Stimulated activated CD4-positive, alpha-beta T cell treated with anti-CD3 and anti-CD28 coated beads, TNF-alpha, amount 100 ng/mL, for 24 hours (primary cell): ENCODE data around the gene ALDH3B2.
"Not testable (repeated sequence)": the region's sequence is repeated elsewhere in the genome, so short reads cannot be mapped to it uniquely, and the experiment has no call there.

Experiments
- DNase-seq, 3 experiments: peaks; one replicate each; pipeline ENCODE4 v3.0.0-alpha.2; 2020; ENCODE audit warnings: low read depth in 3 of 3

The ALDH3B2 gene

DNA sequence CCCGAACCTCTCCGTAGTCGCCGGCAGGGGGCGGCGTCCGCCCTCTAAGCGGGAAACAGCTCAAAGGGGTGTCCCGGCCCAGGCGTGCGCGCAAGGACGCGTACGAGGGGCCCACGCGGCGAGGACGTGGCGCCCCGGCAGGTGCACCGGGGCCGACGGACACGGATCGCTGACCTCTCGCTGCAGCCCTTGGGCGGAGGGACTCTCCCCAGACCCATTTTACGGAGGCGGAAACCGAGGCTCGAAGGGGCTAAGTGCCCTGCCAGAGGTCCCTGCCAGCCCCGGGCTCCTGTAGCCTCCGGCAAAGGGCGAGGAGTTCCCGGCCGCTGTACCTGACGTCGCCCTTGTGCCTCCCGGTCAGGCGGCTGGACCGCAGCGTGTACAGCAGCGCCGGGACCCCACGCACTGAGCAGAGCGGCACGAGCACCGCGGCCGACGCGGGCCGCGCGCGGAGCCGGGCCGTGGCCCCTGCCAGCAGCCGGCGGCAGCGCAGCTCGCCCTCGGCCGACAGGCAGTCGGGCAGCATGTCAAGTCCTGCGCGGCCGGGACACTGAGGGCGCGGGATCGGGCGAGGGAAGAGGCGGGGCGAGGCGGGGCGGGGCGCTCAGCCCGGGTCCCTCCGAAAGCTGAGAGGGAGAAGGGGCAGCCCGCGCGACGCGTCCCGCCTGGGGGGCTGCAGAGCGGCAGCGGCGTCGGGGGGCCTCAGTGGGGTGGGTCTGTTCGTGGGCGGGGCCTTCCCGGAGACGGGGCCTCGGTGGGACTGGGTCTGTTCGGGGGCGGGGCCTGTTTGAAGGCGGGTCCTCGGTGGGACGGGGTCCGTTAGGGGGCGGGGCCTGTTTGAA, 44.8 kb downstream of the ALDH3B2 start, which contains the start of gene NUDT8:
Gene NUDT8 (minus strand): TSS at position 552 of the 842 bp plus-strand sequence. CDS start 26 bp downstream, at position 526.
- DNase-seq = peak; percentile 80 to 88 (median 81)

DNA sequence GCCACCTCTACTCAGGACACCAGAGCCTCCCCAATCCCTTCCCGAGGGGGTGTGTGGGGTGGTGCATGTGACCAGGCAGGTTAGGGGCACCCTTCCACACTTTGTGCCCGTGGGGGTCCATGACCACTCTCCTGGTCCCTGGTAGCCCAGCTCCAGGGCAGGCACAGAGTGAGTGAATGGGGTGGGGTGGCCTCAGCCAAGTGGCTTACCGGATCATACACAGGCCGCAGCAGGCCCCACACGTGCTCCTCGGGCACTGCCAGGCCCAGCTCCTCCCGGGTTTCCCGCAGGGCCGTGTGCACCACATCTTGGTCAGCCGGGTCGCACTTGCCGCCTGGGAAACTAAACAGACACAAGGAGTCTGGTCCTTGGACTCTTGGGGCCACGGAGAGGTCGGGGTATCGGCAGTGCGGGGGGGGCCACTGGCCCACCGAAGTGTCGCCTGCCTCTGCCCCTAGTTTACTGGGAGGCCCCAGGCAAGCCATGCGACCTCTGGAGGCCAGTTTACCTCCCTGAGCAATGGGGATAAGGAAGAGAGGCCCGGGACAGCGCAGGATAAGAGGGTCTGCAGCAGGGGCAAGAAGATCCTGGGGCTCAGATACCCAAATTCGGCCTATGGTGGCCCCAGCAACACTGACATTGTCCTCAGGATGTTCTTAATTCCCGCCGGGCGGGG, 45.6 kb downstream of the ALDH3B2 start:
- no peak for DNase-seq

DNA sequence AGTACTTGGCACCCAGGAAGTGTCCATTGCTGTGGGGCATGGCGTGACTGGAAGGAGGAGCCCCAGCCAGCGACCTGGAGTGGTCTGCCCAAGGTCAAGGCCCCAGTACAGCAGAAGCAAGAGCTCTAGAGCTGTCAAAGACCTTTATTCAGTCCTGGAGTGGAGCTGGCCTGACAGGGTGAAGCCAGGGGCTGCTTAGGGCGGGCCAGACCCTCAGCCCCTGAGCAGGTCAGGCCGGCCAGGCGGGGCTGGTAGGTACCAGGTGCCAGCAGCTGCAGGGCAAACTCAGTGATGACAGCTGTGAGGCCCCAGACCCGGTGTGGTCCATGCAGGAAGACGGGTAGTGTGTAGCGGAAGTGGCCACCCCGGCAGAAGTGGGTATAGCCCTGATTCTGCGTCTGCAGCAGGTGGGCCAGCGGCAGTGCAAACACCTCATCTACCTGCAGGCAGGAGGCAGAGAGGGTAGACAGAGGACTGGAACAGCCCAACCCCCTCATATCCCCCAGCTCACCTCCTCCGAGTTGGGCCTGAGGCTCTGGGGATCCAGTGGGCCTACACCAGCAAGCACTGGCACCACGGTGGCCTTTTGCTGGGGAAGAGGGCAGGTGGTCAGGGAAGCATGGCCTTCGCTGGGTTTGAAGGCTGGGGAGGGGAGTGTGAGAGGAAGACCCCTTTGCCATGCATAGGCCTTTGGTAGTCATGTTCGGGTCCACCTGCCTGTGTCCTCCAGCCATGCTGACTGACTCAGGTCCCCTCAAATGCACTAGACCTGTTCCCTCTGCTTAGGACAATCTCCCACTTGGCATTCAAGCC, 46.4 kb downstream of the ALDH3B2 start:
- no peak for DNase-seq

DNA sequence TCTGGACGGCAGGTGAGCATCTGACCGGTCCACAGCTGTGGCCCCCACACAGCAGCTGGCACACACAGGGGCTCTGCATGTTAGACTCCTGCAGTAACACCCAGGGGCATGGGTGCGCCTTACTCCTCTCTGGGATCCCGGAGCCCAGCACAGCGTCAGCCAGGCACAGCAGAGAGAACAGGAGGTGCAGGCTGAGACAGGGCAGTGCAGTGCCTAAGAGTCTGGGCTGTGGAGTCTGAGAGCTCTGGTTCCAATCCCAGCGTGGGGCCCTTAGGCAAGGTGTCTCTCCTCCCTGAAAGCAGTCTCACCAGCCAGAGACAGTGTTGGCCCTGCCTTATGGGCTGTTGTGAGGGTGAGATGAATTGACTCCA, 47.0 kb downstream of the ALDH3B2 start:
- DNase-seq = no peak

DNA sequence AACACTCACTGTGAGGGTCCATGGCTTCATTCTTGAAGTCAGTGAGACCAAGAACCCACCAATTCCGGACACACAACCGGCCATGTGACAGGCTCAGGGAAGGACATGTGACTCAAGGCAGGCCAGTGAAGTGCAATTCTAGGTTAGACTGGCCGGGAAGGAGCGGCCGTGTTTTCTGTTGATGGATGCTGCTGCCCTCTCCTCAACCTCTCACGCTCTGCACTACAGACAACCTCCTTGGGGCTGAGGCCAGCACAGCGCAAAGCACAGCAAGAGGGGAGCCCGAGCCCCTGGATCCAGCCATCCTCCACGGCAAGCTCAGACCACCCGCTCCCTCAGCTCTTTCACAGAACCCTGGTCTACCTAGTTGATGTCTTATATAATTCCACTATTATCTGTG, 47.5 kb downstream of the ALDH3B2 start:
- no peak for DNase-seq

DNA sequence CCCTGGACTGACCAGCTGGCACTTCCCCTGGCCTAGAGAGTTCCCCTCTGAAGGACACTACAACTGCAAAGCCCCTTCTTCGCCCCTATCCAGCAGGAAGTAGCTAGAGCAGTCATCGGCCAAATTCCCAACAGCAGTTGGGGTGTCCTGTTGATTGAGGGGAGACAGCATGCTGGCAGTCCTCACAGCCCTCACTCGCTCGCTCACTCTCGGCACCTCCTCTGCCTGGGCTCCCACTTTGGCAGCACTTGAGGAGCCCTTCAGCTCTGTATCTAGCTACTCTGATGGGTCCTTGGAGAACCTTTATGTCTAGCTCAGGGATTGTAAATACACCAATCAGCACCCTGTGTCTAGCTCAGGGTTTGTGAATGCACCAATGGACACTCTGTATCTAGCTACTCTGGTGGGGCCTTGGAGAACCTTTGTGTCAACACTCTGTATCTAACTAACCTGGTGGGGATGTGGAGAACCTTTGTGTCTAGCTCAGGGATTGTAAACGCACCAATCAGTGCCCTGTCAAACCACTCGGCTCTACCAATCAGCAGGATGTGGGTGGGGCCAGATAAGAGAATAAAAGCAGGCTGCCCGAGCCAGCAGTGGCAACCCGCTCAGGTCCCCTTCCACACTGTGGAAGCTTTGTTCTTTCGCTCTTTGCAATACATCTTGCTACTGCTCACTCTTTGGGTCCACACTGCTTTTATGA, 48.1 kb downstream of the ALDH3B2 start:
- not testable (repeated sequence) for DNase-seq

DNA sequence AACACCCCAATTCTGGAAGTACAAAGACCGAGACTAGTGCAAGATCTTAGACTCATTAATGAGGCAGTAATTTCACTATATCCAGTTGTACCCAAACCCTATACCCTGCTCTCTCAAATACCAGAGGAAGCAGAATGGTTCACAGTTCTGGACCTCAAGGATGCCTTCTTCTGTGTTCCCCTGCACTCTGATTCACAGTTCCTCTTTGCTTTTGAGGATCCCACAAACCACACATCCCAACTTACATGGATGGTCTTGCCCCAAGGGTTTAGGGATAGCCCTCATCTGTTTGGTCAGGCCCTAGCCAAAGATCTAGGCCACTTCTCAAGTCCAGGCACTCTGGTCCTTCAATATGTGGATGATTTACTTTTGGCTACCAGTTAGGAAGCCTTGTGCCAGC, 50.6 kb downstream of the ALDH3B2 start:
- DNase-seq = not testable (repeated sequence)

DNA sequence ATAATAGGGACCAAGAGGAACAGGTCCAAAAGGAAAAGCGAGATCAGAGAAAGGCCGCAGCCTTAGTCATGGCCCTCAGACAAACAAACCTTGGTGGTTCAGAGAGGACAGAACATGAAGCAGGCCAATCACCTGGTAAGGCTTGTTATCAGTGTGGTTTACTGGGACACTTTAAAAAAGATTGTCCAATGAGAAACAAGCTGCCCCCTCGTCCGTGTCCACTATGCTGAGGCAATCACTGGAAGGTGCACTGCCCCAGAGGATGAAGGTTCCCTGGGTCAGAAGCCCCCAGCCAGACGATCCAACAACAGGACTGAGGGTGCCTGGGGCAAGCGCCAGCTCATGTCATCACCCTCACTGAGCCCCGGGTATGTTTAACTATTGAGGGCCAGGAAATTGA, 51.5 kb downstream of the ALDH3B2 start:
- not testable (repeated sequence) for DNase-seq

DNA sequence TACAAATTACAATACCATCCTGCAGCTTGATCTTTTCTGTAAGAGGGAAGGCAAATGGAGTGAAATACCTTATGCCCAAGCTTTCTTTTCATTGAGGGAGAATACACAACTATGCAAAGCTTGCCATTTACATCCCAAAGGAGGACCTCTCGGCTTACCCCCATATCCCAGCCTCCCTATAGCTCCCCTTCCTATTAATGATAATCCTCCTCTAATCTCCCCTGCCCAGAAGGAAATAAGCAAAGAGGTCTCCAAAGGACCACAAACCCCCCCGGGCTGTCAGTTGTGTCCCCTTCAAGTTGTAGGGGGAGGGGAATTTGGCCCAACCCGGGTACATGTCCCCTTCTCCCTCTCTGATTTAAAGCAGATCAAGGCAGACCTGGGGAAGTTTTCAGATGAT, 52.5 kb downstream of the ALDH3B2 start:
- not testable (repeated sequence) for DNase-seq

DNA sequence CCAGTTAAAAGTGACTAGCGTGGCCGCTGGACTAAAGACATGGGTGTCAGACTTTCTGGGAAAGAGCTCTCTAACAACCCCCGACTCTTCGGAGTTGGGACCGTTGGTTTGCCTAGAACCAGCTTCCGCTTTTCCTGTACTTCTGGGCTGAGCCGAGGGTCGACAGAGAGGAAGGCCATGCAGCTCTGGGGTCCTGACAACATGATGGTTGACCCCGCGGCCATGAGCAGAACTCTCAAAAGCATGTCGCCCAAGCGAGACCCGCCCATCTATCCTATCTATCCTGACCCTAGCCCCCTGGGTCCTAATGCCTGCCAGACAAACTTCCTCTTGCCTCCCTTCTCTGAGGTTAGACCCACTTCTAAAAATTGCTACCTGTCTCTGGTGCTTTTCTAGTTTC, 53.8 kb downstream of the ALDH3B2 start:
- DNase-seq = not testable (repeated sequence)

DNA sequence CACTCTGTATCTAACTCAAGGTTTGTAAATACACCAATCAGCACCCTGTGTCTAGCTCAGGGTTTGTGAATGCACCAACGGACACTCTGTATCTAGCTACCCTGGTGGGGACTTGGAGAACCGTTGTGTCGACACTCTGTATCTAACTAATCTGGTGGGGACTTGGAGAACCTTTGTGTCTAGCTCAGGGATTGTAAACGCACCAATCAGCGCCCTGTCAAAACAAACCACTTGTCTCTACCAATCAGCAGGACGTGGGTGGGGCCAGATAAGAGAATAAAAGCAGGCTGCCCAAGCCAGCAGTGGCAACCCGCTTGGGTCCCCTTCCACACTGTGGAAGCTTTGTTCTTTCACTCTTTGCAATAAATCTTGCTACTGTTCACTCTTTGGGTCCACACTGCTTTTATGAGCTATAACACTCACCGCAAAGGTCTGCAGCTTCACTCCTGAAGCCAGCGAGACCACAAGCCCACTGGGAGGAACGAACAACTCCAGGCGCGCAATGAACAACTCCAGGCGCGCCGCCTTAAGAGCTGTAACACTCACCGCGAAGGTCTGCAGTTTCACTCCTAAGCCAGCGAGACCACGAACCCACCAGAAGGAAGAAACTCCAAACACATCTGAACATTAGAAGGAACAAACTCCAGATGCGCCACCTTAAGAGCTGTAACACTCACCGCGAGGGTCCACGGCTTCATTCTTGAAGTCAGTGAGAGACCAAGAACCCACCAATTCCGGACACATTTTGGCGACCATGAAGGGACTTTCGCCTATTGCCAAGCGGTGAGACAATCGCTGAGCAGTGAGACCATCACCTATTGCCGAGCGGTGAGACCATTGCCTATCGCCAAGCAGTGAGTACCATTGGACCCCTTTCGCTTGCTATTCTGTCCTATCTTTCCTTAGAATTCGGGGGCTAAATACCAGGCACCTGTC, 54.5 kb downstream of the ALDH3B2 start:
- DNase-seq = not testable (repeated sequence)

DNA sequence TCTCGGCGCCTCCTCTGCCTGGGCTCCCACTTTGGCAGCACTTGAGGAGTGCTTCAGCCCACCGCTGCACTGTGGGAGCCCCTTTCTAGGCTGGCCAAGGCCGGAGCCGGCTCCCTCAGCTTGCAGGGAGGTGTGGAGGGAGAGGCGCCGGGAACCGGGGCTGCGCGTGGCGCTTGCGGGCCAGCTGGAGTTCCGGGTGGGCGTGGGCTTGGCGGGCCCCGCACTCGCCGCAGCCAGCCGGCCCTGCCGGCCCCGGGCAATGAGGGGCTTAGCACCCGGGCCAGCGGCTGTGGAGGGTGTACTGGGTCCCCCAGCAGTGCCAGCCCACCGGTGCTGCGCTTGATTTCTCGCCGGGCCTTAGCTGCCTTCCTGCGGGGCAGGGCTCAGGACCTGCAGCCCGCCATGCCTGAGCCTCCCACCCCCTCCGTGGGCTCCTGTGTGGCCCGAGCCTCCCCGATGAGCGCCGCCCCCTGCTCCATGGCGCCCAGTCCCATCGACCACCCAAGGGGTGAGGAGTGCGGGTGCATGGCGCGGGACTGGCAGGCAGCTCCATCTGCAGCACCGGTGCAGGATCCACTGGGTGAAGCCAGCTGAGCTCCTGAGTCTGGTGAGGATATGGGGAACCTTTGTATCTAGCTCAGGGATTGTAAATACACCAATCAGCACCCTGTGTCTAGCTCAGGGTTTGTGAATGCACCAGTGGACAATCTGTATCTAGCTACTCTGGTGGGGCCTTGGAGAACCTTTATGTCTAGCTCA, 55.3 kb downstream of the ALDH3B2 start:
- not testable (repeated sequence) for DNase-seq

DNA sequence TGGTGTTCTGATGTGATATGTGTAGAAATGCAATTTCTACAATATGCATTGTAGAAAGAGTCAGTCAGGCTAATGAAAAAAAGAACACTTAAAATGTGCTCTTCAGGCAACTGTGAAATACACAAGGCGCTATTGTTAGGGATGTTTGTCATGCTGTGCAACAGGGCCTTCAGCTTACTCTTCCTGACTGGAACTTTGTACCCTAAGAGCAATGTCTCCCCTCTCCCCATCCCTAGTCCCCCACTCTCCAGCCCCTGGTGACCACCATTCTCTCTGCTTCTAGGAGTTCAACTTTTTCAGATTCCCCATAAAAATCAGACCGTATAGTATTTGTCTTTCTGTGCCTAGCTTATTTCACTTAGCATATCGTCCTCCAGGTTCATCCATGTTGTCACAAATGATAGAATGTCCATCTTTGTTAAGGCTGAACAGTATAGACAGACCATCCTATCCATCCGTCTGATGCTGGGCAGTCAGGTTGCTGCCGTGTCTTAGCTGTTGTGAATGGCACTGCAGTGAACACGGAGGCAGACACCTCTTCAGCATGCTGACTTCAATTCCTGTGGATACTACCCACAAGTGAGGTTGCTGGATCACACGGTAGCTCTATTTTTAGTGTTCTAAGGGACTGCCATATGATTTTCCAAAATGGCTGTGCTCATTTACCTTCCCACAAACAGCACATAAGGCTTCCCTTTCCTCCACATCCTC, 57.0 kb downstream of the ALDH3B2 start:
- DNase-seq = no peak

DNA sequence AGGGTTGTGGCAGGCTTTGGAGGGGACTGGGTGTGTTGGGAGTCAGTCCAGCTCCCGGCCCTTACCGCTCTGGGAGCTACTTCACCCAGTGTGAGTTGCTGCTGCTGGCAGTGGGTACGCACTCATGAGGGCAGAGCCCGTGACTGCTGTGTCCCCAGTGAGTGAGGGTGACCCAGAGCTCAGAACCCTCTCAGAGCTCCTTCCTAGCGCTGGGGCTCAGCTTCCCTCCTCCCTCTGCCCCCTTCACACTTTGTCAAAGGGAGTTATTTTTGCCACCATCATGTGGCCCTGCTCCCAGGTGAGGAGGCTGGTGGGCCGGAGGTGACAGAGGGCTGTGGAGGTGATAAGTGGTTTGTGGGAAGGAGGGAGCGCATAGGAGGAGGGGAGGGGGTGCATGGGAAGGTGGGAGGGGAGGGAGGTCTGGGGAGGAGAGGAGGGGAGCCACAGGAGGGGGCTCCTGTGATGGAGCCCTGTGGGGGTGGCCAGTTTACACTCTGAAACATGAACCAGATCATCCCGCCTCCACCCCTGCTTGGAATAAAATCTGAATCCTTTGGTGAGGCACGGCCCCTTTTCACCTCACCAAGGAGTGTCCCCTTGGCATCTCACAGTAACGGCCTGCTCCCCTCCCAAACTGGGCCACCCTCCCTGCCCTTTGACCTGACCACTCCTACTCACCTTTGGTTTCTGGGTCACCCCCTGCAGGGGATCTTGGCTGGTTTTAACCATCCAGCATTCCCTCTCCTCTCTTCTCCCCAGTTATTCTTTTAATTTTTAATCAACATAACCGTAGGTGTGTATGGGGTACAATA, 57.8 kb downstream of the ALDH3B2 start:
- no peak for DNase-seq

DNA sequence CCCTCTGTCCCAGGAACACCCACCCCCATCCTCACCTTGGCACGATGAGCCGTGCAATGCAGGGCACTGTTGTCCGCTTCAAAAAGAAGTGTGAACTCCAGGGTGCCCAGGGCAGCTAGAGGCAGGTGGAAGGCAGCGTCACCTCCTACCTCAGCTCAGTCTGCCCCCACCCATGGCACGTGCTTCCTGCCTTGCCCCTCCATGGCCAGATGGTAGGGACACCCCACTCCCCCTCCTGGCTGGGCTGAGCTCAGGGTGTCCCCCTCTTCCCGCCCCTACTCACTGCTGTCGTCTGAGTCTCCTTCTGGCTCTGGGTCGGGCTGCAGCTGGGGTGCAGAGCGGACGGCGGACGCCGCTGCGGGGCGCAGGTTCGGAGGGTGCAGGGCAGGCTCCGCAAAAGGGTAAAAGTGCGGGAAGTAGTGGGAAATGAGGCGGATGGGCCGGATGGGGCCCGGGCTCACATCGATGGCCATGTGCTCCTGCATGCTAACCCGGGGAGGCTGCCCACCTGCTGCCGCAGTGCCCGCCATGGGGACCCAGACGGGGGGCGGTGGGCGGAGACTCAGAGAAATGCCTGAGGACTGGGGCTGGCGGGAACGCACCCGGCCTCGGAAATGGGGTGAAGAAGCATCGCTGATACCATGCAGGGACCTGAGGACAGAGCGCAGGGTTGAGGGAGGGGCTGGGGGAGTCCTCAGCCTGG, 58.5 kb downstream of the ALDH3B2 start:
- no peak for DNase-seq

DNA sequence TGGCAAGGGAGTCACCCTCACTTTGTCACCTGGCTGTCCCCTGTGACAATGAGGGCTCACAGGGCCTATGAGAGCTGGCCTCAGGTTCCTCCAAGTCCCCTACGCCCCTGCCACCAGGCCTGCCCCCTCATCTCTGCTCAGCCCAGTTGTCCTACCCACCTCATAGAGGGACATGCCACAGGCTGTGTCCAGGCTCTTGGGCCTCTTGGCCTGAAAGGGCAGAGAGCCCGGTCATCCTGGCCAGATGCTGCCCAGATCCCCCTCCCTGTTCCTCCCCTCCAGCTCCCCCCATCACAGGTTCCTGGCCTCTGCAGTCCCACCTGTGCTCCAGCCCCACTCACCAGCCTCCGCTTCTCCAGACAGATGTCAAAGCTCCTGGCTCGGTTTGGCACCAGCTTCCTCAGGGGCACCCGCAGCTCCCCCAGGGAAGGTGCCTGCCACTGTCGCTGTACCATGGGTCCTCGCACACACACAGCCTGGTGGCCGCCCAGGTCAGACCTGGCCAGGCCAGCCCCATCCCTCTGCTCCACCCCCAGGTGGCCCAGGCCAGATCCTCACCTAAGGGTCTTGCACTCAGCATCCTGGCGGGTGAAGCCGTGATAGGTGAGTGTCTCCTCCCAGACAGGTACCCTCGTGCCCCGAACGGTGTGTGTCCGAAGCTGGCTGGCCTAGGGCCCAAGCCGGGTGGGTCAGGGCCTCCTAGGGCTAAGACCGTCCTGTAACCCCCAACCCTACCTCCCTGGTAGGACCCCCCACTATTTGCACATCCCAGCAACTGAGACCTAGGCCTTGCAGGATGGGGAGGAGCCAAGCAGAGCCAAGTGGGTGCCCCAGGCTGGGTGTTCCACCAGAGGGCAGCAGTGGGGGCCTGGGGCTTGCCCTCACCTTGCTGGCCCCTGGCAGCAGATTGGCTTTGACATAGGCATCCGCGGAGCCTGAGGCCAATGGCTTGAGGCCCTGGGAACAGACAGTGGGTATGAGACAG, 59.4 kb downstream of the ALDH3B2 start:
- DNase-seq = peak in 1 of 3 experiments; percentile 66
